Activated CD4-positive, alpha-beta T cell treated with anti-CD3 and anti-CD28 coated beads, Interleukin-2, amount 50 U/mL, for 1 hour (primary cell): ENCODE measurements around the gene PLBD2.

Source experiments
- DNase-seq: peaks from one replicate; pipeline ENCODE4 v3.0.0-alpha.2; 2020

PLBD2 gene

GRCh38 chr12:113358381-113359132, at the start of gene PLBD2:
Gene PLBD2, plus strand, starts transcription at chr12:113358587. Its CDS starts 14 bp downstream, at chr12:113358601.
- peak; percentile 94 for DNase-seq

- DNase-seq = no peak
These were observed 47.9 kb upstream of the PLBD2 start for GRCh38 chr12:113310489-113310888.

GRCh38 chr12:113314121-113314529, 44.3 kb upstream of the PLBD2 start:
- no peak for DNase-seq

GRCh38 chr12:113315358-113315757, 43.0 kb upstream of the PLBD2 start:
- DNase-seq = no peak

GRCh38 chr12:113316155-113316554, 42.2 kb upstream of the PLBD2 start:
- DNase-seq = no peak

- DNase-seq = no peak
These were observed 41.3 kb upstream of the PLBD2 start for GRCh38 chr12:113317122-113317521.

GRCh38 chr12:113318046-113318656, 40.2 kb upstream of the PLBD2 start:
- no peak for DNase-seq

GRCh38 chr12:113318900-113319628, 39.3 kb upstream of the PLBD2 start:
- DNase-seq = no peak

- DNase-seq = no peak
These were observed 38.0 kb upstream of the PLBD2 start for GRCh38 chr12:113320401-113320800.

GRCh38 chr12:113322343-113322742, 36.0 kb upstream of the PLBD2 start:
- DNase-seq = no peak

- DNase-seq = no peak
These were observed 32.5 kb upstream of the PLBD2 start for GRCh38 chr12:113325916-113326315.

GRCh38 chr12:113326775-113327395, 31.5 kb upstream of the PLBD2 start:
- DNase-seq = no peak

GRCh38 chr12:113328368-113328889, 30.0 kb upstream of the PLBD2 start:
- no peak for DNase-seq

GRCh38 chr12:113329022-113329790, 29.2 kb upstream of the PLBD2 start:
- DNase-seq = no peak

- DNase-seq = no peak
These were observed 28.5 kb upstream of the PLBD2 start for GRCh38 chr12:113329791-113330417.

- no peak for DNase-seq
These were observed 27.9 kb upstream of the PLBD2 start for GRCh38 chr12:113330505-113330904.

GRCh38 chr12:113332688-113333417, 25.5 kb upstream of the PLBD2 start:
- no peak for DNase-seq

GRCh38 chr12:113333418-113333750, 25.0 kb upstream of the PLBD2 start:
- no peak for DNase-seq

- DNase-seq = peak; percentile 7
These were observed 24.3 kb upstream of the PLBD2 start for GRCh38 chr12:113333877-113334785.
